Stimulated activated CD8-positive, alpha-beta memory T cell treated with anti-CD3 and anti-CD28 coated beads, Interleukin-12 subunit alpha, Interleukin-12 subunit beta, amount 100 ng/mL, for 24 hours (primary cell): ENCODE results near the gene LIF.

Experiments
- DNase-seq: peaks from one replicate; pipeline ENCODE4 v3.0.0-alpha.2; 2020; ENCODE audit errors: extremely low read depth

LIF gene

DNA sequence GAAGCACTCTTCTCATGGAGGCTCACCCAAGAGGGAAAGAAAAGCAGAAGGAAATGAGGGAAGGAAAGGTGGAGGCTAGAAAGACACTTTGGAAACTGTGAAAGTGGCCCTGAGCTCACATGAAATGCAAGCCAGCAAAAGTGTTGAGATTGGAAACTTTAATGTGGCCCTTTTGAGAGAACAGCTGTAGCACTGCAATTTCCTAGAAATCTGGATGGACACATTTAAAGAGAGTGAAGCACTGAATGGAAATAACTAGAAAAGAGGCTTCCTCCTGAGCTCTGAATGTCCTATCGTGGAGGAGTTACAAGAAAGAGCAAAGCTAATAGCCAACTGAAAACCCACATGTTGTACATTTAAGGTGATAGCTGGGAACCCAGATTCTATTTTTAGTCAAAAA lies 56.0 kb downstream of the LIF start:
- no peak for DNase-seq
